ENCODE data around the gene GMIP.

DNA sequence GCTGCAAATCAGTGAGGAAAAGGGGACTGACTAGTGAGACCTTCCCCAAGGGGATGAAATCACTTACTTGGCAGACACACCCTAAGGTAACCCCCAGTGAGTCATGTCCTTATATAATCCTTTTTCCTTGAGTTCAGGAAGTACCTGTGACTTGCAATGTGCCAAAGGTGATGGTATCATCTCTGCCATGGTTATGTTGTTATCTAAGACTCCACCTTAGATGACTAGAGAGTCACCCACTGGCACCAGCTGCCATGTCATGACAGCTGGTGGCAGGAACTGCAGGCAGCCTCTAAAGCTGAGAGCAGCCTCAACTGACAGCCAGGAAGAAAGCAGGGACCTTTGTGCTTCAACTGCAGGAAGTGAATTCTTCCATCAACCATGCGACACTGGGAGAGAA, 37.4 kb downstream of the GMIP start:
- TF ChIP-seq TAF1 (IDR thresholded peaks at IDR 0.05; ENCODE audit: low read depth) (no peak), EP300 (IDR thresholded peaks at IDR 0.05; ENCODE audit: borderline replicate concordance) (no peak), CEBPB (IDR thresholded peaks at IDR 0.05) (no peak), YY1 (IDR thresholded peaks at IDR 0.05; ENCODE audit: low read depth) (no peak), RAD21 (IDR thresholded peaks at IDR 0.05; ENCODE audit: low read depth) (no peak), TEAD4 (IDR thresholded peaks at IDR 0.05) (no peak), ZBTB7A (IDR thresholded peaks at IDR 0.05; ENCODE audit: low read depth) (no peak), FOXM1 (IDR thresholded peaks at IDR 0.05; ENCODE audit: borderline replicate concordance, low read depth) (no peak), CREB1 (IDR thresholded peaks at IDR 0.05; ENCODE audit: low read depth) (no peak)
- TF ChIP-seq, protein P1, sequence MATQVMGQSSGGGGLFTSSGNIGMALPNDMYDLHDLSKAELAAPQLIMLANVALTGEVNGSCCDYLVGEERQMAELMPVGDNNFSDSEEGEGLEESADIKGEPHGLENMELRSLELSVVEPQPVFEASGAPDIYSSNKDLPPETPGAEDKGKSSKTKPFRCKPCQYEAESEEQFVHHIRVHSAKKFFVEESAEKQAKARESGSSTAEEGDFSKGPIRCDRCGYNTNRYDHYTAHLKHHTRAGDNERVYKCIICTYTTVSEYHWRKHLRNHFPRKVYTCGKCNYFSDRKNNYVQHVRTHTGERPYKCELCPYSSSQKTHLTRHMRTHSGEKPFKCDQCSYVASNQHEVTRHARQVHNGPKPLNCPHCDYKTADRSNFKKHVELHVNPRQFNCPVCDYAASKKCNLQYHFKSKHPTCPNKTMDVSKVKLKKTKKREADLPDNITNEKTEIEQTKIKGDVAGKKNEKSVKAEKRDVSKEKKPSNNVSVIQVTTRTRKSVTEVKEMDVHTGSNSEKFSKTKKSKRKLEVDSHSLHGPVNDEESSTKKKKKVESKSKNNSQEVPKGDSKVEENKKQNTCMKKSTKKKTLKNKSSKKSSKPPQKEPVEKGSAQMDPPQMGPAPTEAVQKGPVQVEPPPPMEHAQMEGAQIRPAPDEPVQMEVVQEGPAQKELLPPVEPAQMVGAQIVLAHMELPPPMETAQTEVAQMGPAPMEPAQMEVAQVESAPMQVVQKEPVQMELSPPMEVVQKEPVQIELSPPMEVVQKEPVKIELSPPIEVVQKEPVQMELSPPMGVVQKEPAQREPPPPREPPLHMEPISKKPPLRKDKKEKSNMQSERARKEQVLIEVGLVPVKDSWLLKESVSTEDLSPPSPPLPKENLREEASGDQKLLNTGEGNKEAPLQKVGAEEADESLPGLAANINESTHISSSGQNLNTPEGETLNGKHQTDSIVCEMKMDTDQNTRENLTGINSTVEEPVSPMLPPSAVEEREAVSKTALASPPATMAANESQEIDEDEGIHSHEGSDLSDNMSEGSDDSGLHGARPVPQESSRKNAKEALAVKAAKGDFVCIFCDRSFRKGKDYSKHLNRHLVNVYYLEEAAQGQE (IDR thresholded peaks at IDR 0.05; ENCODE audit: low read depth): no peak
- TF ChIP-seq, protein P2, sequence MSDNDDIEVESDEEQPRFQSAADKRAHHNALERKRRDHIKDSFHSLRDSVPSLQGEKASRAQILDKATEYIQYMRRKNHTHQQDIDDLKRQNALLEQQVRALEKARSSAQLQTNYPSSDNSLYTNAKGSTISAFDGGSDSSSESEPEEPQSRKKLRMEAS (IDR thresholded peaks at IDR 0.05): 0 out of 2 replicates have a peak, but pooled peaks have one; percentile 25
- TF ChIP-seq, protein P3, sequence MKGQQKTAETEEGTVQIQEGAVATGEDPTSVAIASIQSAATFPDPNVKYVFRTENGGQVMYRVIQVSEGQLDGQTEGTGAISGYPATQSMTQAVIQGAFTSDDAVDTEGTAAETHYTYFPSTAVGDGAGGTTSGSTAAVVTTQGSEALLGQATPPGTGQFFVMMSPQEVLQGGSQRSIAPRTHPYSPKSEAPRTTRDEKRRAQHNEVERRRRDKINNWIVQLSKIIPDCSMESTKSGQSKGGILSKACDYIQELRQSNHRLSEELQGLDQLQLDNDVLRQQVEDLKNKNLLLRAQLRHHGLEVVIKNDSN (IDR thresholded peaks at IDR 0.05): no peak

Measured in Ishikawa (cell line).